Measurements from ENCODE around the gene PM20D2.

GRCh38 chr6:89162047-89162371 is 16.2 kb downstream of the PM20D2 start:
- TF ChIP-seq CTCF (IDR thresholded peaks at IDR 0.05; ENCODE audit: low read length): no peak
- TF ChIP-seq EZH2 (IDR thresholded peaks at IDR 0.05; ENCODE audit: borderline replicate concordance, low read length): no peak

All from OCI-LY1 (cell line).